ENCODE results near the gene SLC15A4. TPM values are rescaled to one million over a fixed set of nuclear protein-coding genes. Genes with fewer than 3 reads are reported as not detected.

The SLC15A4 gene
- total RNA-seq, 1 experiment from 2014 or later, result 20.6 TPM

DNA sequence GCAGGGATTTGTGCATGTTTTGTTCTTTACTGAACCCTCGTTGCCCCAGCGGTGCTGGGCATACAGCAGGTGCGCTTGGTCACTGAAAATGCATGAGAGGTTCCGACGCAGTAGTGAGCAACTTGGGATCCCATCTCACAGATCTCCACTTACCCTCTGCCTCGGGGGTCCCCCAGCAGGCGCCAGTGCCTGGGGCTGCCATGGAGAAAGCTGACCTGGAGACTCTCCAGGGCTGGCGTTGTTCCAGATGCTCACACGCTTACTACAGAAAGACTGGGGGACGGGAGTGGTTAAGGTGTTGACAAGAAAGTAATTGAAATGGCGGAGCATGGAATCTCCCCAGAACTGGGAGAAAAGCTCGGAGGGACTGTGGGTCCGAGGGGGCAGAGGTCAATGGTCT is 43.7 kb upstream of the SLC15A4 start:
- no peak for ATAC-seq
- Histone ChIP-seq H3K27me3 (ENCODE audit: insufficient read depth, low read length) (no peaks in the 10 kb centered on the region), H3K9me2 (ENCODE audit: insufficient read depth) (no peaks in the 10 kb centered on the region), H3K4me2 (ENCODE audit: low read length) (no peak overlapping the region), H3K36me3 (ENCODE audit: control insufficient read depth in 1 of 2, insufficient read depth in 2 of 2, low read length in 2 of 2) (no peaks in the 10 kb centered on the region), H3K79me2 (ENCODE audit: insufficient read depth, low read length) (no peaks in the 10 kb centered on the region), H3K27ac (ENCODE audit: low read depth, low read length) (no peak overlapping the region), H3K4me3 (replicated peaks in 1 of 2; ENCODE audit: low read depth in 1 of 2, low read length in 2 of 2) (no peak overlapping the region), H4K20me1 (ENCODE audit: insufficient read depth) (no peaks in the 10 kb centered on the region), H3K9me3 (ENCODE audit: control insufficient read depth in 1 of 2, insufficient read depth in 1 of 2, low read depth in 1 of 2, low read length in 2 of 2) (no peaks in the 10 kb centered on the region), H3K9ac (ENCODE audit: low read length) (no peak overlapping the region), H3K4me1 (ENCODE audit: control insufficient read depth in 1 of 2, insufficient read depth in 2 of 2, low read length in 2 of 2) (no peaks in the 10 kb centered on the region), H2AFZ (ENCODE audit: low read depth, low read length, poor library complexity, severe bottlenecking) (no peak overlapping the region)
- BruUV-seq (replicated peaks), result no TSS peak
- ChIA-PET RAD21 (ENCODE audit: low non-redundant PET in 1 of 2, low total read pairs in 2 of 2, uncharacterized antibody in 2 of 2, unreplicated experiment in 2 of 2) (no interaction called here), CTCF (no interaction called here), POLR2A (no interaction called here)
- intact Hi-C loops (cut with micrococcal nuclease), result no loop called here
- TF ChIP-seq ELF1 (IDR thresholded peaks at IDR 0.05; ENCODE audit: borderline replicate concordance, low read depth), result no peak
- TF ChIP-seq EGR1 (IDR thresholded peaks at IDR 0.05; ENCODE audit: low read depth), result no peak
- TF ChIP-seq, protein P1, sequence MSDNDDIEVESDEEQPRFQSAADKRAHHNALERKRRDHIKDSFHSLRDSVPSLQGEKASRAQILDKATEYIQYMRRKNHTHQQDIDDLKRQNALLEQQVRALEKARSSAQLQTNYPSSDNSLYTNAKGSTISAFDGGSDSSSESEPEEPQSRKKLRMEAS (IDR thresholded peaks at IDR 0.05), result no peak
- TF ChIP-seq, protein P2, sequence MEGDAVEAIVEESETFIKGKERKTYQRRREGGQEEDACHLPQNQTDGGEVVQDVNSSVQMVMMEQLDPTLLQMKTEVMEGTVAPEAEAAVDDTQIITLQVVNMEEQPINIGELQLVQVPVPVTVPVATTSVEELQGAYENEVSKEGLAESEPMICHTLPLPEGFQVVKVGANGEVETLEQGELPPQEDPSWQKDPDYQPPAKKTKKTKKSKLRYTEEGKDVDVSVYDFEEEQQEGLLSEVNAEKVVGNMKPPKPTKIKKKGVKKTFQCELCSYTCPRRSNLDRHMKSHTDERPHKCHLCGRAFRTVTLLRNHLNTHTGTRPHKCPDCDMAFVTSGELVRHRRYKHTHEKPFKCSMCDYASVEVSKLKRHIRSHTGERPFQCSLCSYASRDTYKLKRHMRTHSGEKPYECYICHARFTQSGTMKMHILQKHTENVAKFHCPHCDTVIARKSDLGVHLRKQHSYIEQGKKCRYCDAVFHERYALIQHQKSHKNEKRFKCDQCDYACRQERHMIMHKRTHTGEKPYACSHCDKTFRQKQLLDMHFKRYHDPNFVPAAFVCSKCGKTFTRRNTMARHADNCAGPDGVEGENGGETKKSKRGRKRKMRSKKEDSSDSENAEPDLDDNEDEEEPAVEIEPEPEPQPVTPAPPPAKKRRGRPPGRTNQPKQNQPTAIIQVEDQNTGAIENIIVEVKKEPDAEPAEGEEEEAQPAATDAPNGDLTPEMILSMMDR (IDR thresholded peaks at IDR 0.05 in 2 of 3, conservative IDR thresholded peaks at IDR 0.05 in 1 of 3; ENCODE audit: borderline replicate concordance in 1 of 3, insufficient read depth in 1 of 3, low read depth in 2 of 3, low read length in 2 of 3), result no peak
- TF ChIP-seq EZH2phosphoT487 (IDR thresholded peaks at IDR 0.05; ENCODE audit: borderline replicate concordance), result no peak
- TF ChIP-seq POLR2A (IDR thresholded peaks at IDR 0.05; ENCODE audit: borderline replicate concordance, extremely low read depth, insufficient read depth, insufficient read length), result no peak
- DNase-seq (ENCODE audit: low read depth, low spot score), result no peak

DNA sequence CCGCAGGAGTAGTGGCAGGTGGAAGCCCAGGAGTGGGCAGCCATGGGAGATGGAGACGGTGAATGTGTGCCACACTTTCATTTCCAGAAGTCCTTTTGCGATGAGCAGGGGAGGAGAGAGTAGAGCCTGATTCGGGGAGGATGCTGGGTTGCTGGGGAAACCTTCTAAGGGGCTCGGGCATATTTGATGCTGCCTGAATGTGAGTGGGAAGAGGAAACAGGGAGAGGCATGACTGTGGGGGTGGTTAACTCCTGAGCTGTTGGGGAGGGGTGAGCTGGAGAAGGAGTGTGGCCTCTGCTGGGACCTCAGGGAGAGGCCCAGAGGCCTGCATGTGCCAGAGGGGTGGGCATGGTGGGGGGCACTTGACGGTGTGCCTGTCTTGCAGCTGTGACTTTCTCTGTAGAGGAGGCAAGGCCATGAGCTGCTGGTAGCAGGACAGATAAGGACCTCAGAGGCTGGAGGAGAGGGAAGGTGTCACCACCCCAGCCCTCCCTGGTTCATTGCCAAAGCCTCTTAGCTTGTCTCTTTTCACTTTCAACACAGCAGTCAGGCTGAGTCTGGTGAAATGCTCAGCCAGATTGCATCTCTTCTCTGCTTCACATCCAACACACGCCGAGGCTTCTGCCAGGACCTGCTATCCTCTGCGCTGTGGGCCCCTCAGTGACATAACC is 40.9 kb upstream of the SLC15A4 start:
- Histone ChIP-seq H3K9ac (ENCODE audit: low read length) (no peak overlapping the region), H3K9me2 (ENCODE audit: insufficient read depth) (no peaks in the 10 kb centered on the region), H4K20me1 (ENCODE audit: insufficient read depth) (no peaks in the 10 kb centered on the region), H3K4me1 (ENCODE audit: control insufficient read depth in 1 of 2, insufficient read depth in 2 of 2, low read length in 2 of 2) (no peaks in the 10 kb centered on the region), H3K4me3 (replicated peaks in 1 of 2; ENCODE audit: low read depth in 1 of 2, low read length in 2 of 2) (no peak overlapping the region), H3K79me2 (ENCODE audit: insufficient read depth, low read length) (no peaks in the 10 kb centered on the region), H3K9me3 (ENCODE audit: control insufficient read depth in 1 of 2, insufficient read depth in 1 of 2, low read depth in 1 of 2, low read length in 2 of 2) (no peaks in the 10 kb centered on the region), H2AFZ (ENCODE audit: low read depth, low read length, poor library complexity, severe bottlenecking) (no peak overlapping the region), H3K27me3 (ENCODE audit: insufficient read depth, low read length) (no peaks in the 10 kb centered on the region), H3K36me3 (ENCODE audit: control insufficient read depth in 1 of 2, insufficient read depth in 2 of 2, low read length in 2 of 2) (no peaks in the 10 kb centered on the region), H3K4me2 (ENCODE audit: low read length) (no peak overlapping the region), H3K27ac (ENCODE audit: low read depth, low read length) (no peak overlapping the region)
- DNase-seq (ENCODE audit: low read depth, low spot score) (no peak), ATAC-seq (no peak)
- BruUV-seq (replicated peaks), result no TSS peak
- RAD21 ChIA-PET (ENCODE audit: low non-redundant PET in 1 of 2, low total read pairs in 2 of 2, uncharacterized antibody in 2 of 2, unreplicated experiment in 2 of 2), result no interaction called here
- intact Hi-C loops (cut with micrococcal nuclease), result no loop called here
- POLR2A ChIA-PET, result no interaction called here
- CTCF ChIA-PET, result no interaction called here
- TF ChIP-seq EGR1 (IDR thresholded peaks at IDR 0.05; ENCODE audit: low read depth) (no peak), EZH2 (IDR thresholded peaks at IDR 0.05) (no peak), SRF (IDR thresholded peaks at IDR 0.05; ENCODE audit: low read depth) (no peak), ELF1 (IDR thresholded peaks at IDR 0.05; ENCODE audit: borderline replicate concordance, low read depth) (no peak), POLR2A (IDR thresholded peaks at IDR 0.05; ENCODE audit: borderline replicate concordance, extremely low read depth, insufficient read depth, insufficient read length) (no peak), ZFX (IDR thresholded peaks at IDR 0.05) (no peak), CEBPB (IDR thresholded peaks at IDR 0.05; ENCODE audit: low read depth) (no peak), SIN3A (IDR thresholded peaks at IDR 0.05; ENCODE audit: low read depth) (no peak), ZNF274 (IDR thresholded peaks at IDR 0.05; ENCODE audit: low read depth, low read length) (no peak), JUND (IDR thresholded peaks at IDR 0.05) (no peak), POLR2AphosphoS5 (IDR thresholded peaks at IDR 0.05; ENCODE audit: low read depth, low read length) (no peak), FOSL1 (IDR thresholded peaks at IDR 0.05; ENCODE audit: low read depth) (no peak)
- TF ChIP-seq, protein P1 (IDR thresholded peaks at IDR 0.05), result no peak
- TF ChIP-seq, protein P3, sequence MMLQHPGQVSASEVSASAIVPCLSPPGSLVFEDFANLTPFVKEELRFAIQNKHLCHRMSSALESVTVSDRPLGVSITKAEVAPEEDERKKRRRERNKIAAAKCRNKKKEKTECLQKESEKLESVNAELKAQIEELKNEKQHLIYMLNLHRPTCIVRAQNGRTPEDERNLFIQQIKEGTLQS (IDR thresholded peaks at IDR 0.05), result no peak
- TF ChIP-seq, protein P2 (IDR thresholded peaks at IDR 0.05 in 2 of 3, conservative IDR thresholded peaks at IDR 0.05 in 1 of 3; ENCODE audit: borderline replicate concordance in 1 of 3, insufficient read depth in 1 of 3, low read depth in 2 of 3, low read length in 2 of 3), result no peak
